Trophoblast cell (in vitro differentiated cells and primary cell): ENCODE measurements around the gene FXYD5.

ENCODE experiments used
- DNase-seq, 2 donors: peaks; one replicate each; pipeline ENCODE4 v3.0.0-alpha.2; 2016
- H2AFZ ChIP-seq: 2 replicates; pipeline ENCODE4 v1.6.1; 2013; ENCODE audit warnings: low read length, moderate library complexity, mild to moderate bottlenecking; ENCODE audit not compliant: insufficient read depth, poor library complexity
- H2AK5ac ChIP-seq: 2 replicates; pipeline ENCODE4 v1.6.1; 2013; ENCODE audit warnings: mild to moderate bottlenecking, low read length
- H2BK120ac ChIP-seq: 2 replicates; pipeline ENCODE4 v1.6.1; 2013; ENCODE audit warnings: low read length, mild to moderate bottlenecking, moderate library complexity; ENCODE audit not compliant: insufficient read depth, poor library complexity
- H2BK12ac ChIP-seq: 2 replicates; pipeline ENCODE4 v1.6.1; 2013; ENCODE audit warnings: mild to moderate bottlenecking, low read length, moderate library complexity
- H2BK5ac ChIP-seq: 2 replicates; pipeline ENCODE4 v1.6.1; 2013; ENCODE audit warnings: low read length, low read depth, moderate library complexity, mild to moderate bottlenecking; ENCODE audit not compliant: poor library complexity
- H3K14ac ChIP-seq: 2 replicates; pipeline ENCODE4 v1.6.1; 2013; ENCODE audit warnings: mild to moderate bottlenecking, low read length
- H3K18ac ChIP-seq: 2 replicates; pipeline ENCODE4 v1.6.1; 2013; ENCODE audit warnings: mild to moderate bottlenecking, low read length
- H3K23ac ChIP-seq: 2 replicates; pipeline ENCODE4 v1.6.1; 2013; ENCODE audit warnings: low read length
- H3K27ac ChIP-seq: 2 replicates; pipeline ENCODE4 v1.5.1; 2013; ENCODE audit warnings: low read depth, mild to moderate bottlenecking, inconsistent platforms, low read length, moderate library complexity
- H3K27me3 ChIP-seq: 2 replicates; pipeline ENCODE4 v1.6.1; 2013; ENCODE audit warnings: inconsistent platforms, mild to moderate bottlenecking, low read length, moderate library complexity; ENCODE audit not compliant: insufficient read depth
- H3K36me3 ChIP-seq, 2 experiments: 1 replicate in 1 of 2; 2 replicates in 1 of 2; pipeline ENCODE4 v1.6.1; 2013; ENCODE audit warnings: low read length in 2 of 2, mild to moderate bottlenecking in 2 of 2, moderate library complexity in 1 of 2; ENCODE audit not compliant: insufficient read depth in 2 of 2, control insufficient read depth in 1 of 2
- H3K4ac ChIP-seq: 2 replicates; pipeline ENCODE4 v1.6.1; 2013; ENCODE audit warnings: low read depth, mild to moderate bottlenecking, low read length, moderate library complexity
- H3K4me1 ChIP-seq, 2 experiments: 1 replicate in 1 of 2; 2 replicates in 1 of 2; pipeline ENCODE4 v1.6.1; 2013; ENCODE audit warnings: low read length in 2 of 2, mild to moderate bottlenecking in 2 of 2, moderate library complexity in 1 of 2; ENCODE audit not compliant: insufficient read depth in 2 of 2, control insufficient read depth in 1 of 2
- H3K4me2 ChIP-seq: 2 replicates; pipeline ENCODE4 v1.6.1; 2013; ENCODE audit warnings: inconsistent platforms, mild to moderate bottlenecking, low read length, moderate library complexity
- H3K4me3 ChIP-seq: 2 replicates; pipeline ENCODE4 v1.5.1; 2013; ENCODE audit warnings: mild to moderate bottlenecking, low read depth, low read length, inconsistent platforms
- H3K79me1 ChIP-seq: one replicate; pipeline ENCODE4 v1.6.1; 2013; ENCODE audit warnings: low read length
- H3K79me2 ChIP-seq: 2 replicates; pipeline ENCODE4 v1.6.1; 2013; ENCODE audit warnings: low read length, mild to moderate bottlenecking; ENCODE audit not compliant: control insufficient read depth, insufficient read depth, poor library complexity
- H3K9ac ChIP-seq: 2 replicates; pipeline ENCODE4 v1.6.1; 2013; ENCODE audit warnings: mild to moderate bottlenecking, low read length
- H3K9me3 ChIP-seq: 2 replicates; pipeline ENCODE4 v1.6.1; 2013; ENCODE audit warnings: low read depth, mild to moderate bottlenecking, control low read depth, inconsistent platforms, low read length; ENCODE audit not compliant: insufficient read depth
- H4K12ac ChIP-seq: 2 replicates; pipeline ENCODE4 v1.6.1; 2013; ENCODE audit warnings: low read depth, mild to moderate bottlenecking, low read length, moderate library complexity
- H4K8ac ChIP-seq: 2 replicates; pipeline ENCODE4 v1.6.1; 2013; ENCODE audit warnings: low read depth, mild to moderate bottlenecking, low read length, moderate library complexity
- H4K91ac ChIP-seq: one replicate; pipeline ENCODE4 v1.6.1; 2013; ENCODE audit warnings: low read depth, mild to moderate bottlenecking, low read length, moderate library complexity
- WGBS: extraction: QIAGEN DNeasy Blood & Tissue Kit; methylation state at CpG from one replicate; pipeline ENCODE4 v1.1.7; 2013; ENCODE audit warnings: missing lambda C conversion rate; ENCODE audit not compliant: insufficient read length, insufficient coverage; ENCODE audit errors: extremely low coverage; 5-methylcytosine and 5-hydroxymethylcytosine counted together

FXYD5 gene

GRCh38 chr19:35181387-35181786 lies 26.9 kb downstream of the FXYD5 start:
- no peak overlapping the region for H3K14ac ChIP-seq
- no peak for DNase-seq
- H4K91ac ChIP-seq, result no peak overlapping the region
- no peak overlapping the region for H3K27ac ChIP-seq
- H3K4ac ChIP-seq, result no peak overlapping the region
- H3K4me1 ChIP-seq, result no peaks in the 10 kb centered on the region
- no peak overlapping the region for H3K23ac ChIP-seq
- no peak overlapping the region for H2AK5ac ChIP-seq
- H3K36me3 ChIP-seq, result no peaks in the 10 kb centered on the region
- H4K12ac ChIP-seq, result no peak overlapping the region
- H3K27me3 ChIP-seq, result no peaks in the 10 kb centered on the region
- no peak overlapping the region for H2BK120ac ChIP-seq
- no peak overlapping the region for H3K4me3 ChIP-seq
- no peak overlapping the region for H3K9ac ChIP-seq
- H2BK5ac ChIP-seq, result no peak overlapping the region
- H3K18ac ChIP-seq, result no peak overlapping the region
- no peak overlapping the region for H3K4me2 ChIP-seq
- H4K8ac ChIP-seq, result no peak overlapping the region
- WGBS, result no CpG with 5 or more reads among the region's 1 CpG
- no peak overlapping the region for H2BK12ac ChIP-seq
- no peaks in the 10 kb centered on the region for H3K79me2 ChIP-seq
- H2AFZ ChIP-seq, result no peak overlapping the region
- peaks cover 4% of the 10 kb centered on the region for H3K9me3 ChIP-seq
- no peaks in the 10 kb centered on the region for H3K79me1 ChIP-seq

GRCh38 chr19:35184267-35184666 lies 29.7 kb downstream of the FXYD5 start:
- H3K23ac ChIP-seq, result no peak overlapping the region
- H3K9me3 ChIP-seq, result peaks cover 4% of the 10 kb centered on the region
- no peaks in the 10 kb centered on the region for H3K79me1 ChIP-seq
- H3K9ac ChIP-seq, result no peak overlapping the region
- no peak overlapping the region for H3K4ac ChIP-seq
- no peaks in the 10 kb centered on the region for H3K36me3 ChIP-seq
- H2AK5ac ChIP-seq, result no peak overlapping the region
- no peak overlapping the region for H4K91ac ChIP-seq
- no peak overlapping the region for H3K4me3 ChIP-seq
- H2BK5ac ChIP-seq, result no peak overlapping the region
- no peak overlapping the region for H2BK120ac ChIP-seq
- H4K12ac ChIP-seq, result no peak overlapping the region
- no peak overlapping the region for H3K18ac ChIP-seq
- H3K14ac ChIP-seq, result no peak overlapping the region
- no peaks in the 10 kb centered on the region for H3K27me3 ChIP-seq
- no peak overlapping the region for H4K8ac ChIP-seq
- no peak overlapping the region for H2BK12ac ChIP-seq
- H3K27ac ChIP-seq, result no peak overlapping the region
- H3K79me2 ChIP-seq, result no peaks in the 10 kb centered on the region
- H3K4me2 ChIP-seq, result no peak overlapping the region
- no CpG with 5 or more reads among the region's 1 CpG for WGBS
- no peak overlapping the region for H2AFZ ChIP-seq
- H3K4me1 ChIP-seq, result no peaks in the 10 kb centered on the region
- DNase-seq, result no peak

GRCh38 chr19:35184884-35185283 lies 30.3 kb downstream of the FXYD5 start:
- Histone ChIP-seq H3K4me1 (no peaks in the 10 kb centered on the region), H4K12ac (no peak overlapping the region), H2AK5ac (no peak overlapping the region), H4K91ac (no peak overlapping the region), H2BK5ac (no peak overlapping the region), H3K36me3 (no peaks in the 10 kb centered on the region), H3K27ac (no peak overlapping the region), H3K79me1 (no peaks in the 10 kb centered on the region), H2BK12ac (no peak overlapping the region), H2BK120ac (no peak overlapping the region), H3K4me2 (no peak overlapping the region), H3K14ac (no peak overlapping the region), H4K8ac (no peak overlapping the region), H3K4ac (no peak overlapping the region), H2AFZ (no peak overlapping the region), H3K4me3 (no peak overlapping the region), H3K9ac (no peak overlapping the region), H3K23ac (no peak overlapping the region), H3K18ac (no peak overlapping the region), H3K79me2 (no peaks in the 10 kb centered on the region), H3K9me3 (peaks cover 4% of the 10 kb centered on the region), H3K27me3 (no peaks in the 10 kb centered on the region)
- no CpG with 5 or more reads among the region's 2 CpGs for WGBS
- no peak for DNase-seq

DNA sequence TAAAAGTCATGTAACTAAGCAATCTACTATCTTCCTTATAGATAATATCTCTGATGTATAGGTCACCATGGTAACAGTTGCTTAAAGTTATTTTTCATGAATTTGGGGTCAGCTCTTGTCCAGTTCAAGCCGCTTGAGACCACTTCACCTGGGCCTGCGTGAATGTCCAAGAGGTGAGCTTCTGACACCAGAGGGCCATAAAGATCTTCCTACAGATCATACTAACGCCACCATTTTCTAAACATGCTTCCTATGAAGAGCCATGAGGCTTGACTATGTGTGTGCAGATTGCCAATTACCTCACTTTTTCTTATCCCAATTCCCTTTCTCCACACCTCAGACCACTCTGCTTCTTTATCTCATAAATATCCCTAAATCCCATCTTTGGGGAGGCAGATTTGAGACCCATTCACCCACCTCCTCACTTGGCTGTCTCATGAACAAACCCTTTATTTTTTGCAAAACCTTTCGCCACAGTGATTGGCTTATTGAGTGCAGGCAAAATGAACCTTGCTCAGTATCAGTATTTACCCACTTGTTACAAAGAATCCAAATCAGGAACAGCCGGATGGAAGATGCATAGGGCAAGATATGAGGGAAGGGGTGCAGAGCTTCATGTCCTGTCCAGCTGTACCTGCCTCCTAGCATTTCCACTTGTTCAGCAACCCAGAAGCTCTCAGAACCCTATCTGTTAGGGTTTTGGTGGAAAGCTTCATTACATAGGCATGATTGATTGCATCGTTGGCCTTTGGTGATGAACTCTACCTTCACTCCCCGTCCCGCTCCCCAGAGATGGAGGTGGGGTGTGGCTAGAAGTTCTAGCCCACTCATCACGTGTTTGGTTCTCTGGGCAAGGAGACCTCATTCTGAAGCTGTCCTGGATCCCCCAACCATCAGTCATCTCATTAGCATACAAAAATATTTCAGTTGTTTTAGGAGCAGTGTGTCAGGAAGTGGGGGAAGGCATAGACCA lies 39.8 kb downstream of the FXYD5 start:
- no CpG with 5 or more reads among the region's 9 CpGs for WGBS

More for the DNA sequence above, 39.8 kb downstream of the FXYD5 start:
- Histone ChIP-seq H2BK12ac (no peak overlapping the region), H3K9ac (no peak overlapping the region), H3K36me3 (no peaks in the 10 kb centered on the region), H4K12ac (no peak overlapping the region), H3K4ac (no peak overlapping the region), H4K8ac (no peak overlapping the region), H2AK5ac (no peak overlapping the region), H2BK120ac (no peak overlapping the region), H3K4me3 (no peak overlapping the region), H3K4me2 (no peak overlapping the region), H3K18ac (no peak overlapping the region), H3K23ac (no peak overlapping the region), H3K79me2 (no peaks in the 10 kb centered on the region), H2AFZ (no peak overlapping the region), H3K27ac (no peak overlapping the region), H2BK5ac (no peak overlapping the region), H3K27me3 (no peaks in the 10 kb centered on the region), H3K14ac (no peak overlapping the region), H3K9me3 (no peaks in the 10 kb centered on the region), H3K4me1 (no peaks in the 10 kb centered on the region), H4K91ac (no peak overlapping the region), H3K79me1 (no peaks in the 10 kb centered on the region)
- no peak for DNase-seq
